Measurements from ENCODE around the gene PNMA1. TPM values are rescaled to one million over a fixed set of nuclear protein-coding genes. Genes with fewer than 3 reads are reported as not detected.
A peak's percentile ranks its signal among the peaks of the same experiment; 100 is the strongest.

PNMA1 gene
- total and polyA plus RNA-seq, 5 donors, result 18.0 to 36.3 (median 27.7) TPM

DNA sequence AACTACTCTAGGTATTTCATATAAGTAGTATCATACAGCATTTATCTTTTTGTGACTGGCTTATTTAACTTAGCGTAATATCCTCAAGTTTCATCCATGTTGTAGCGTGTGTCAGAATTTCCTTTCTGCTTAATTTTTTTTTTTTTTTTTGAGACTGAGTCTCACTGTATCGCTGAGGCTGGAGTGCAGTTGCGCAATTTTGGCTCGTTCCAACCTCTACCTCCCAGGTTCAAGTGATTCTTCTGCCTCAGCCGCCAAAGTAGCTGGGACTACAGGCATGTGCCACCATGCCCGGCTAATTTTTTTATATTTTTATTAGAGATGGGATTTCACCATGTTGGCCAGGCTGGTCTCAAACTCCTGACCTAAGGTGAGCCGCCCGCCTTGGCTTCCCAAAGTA is 28.9 kb downstream of the PNMA1 start:
- H3K4me3 ChIP-seq (ENCODE audit: low read length), result no peak overlapping the region
- H3K4me1 ChIP-seq (ENCODE audit: control insufficient read depth, insufficient read depth, low read length), result no peaks in the 10 kb centered on the region
- H3K9me3 ChIP-seq (ENCODE audit: control insufficient read depth, low read length), result no peaks in the 10 kb centered on the region
- no peaks in the 10 kb centered on the region for H3K27me3 ChIP-seq (ENCODE audit: control insufficient read depth, insufficient read depth)
- DNase-seq (no peak), ATAC-seq (no peak)
- 96% methylated on average over 9 of the region's 9 CpGs for WGBS
- H3K27ac ChIP-seq (ENCODE audit: low read length), result no peak overlapping the region
- intact Hi-C loops (cut with DNase I), result no loop called here

DNA sequence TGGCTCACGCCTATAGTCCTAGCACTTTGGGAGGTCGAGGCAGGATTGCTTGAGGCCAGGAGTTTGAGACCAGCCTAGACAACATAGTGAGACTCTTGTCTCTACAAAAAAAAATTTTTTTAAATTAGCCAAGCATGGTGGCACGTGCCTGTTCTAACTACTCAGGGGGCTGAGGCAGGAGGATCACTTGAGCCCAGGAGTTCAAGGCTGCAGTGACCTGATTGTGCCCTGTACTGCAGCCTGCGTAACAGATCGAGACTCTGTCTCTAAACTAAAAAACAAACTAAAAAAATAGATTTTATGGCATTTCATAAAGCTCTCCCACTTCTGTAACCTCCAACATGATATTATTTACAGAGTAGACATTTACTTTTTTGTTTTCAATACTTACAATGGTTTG is 29.6 kb downstream of the PNMA1 start:
- Histone ChIP-seq H3K4me3 (ENCODE audit: low read length) (no peak overlapping the region), H3K27me3 (ENCODE audit: control insufficient read depth, insufficient read depth) (no peaks in the 10 kb centered on the region)

DNA sequence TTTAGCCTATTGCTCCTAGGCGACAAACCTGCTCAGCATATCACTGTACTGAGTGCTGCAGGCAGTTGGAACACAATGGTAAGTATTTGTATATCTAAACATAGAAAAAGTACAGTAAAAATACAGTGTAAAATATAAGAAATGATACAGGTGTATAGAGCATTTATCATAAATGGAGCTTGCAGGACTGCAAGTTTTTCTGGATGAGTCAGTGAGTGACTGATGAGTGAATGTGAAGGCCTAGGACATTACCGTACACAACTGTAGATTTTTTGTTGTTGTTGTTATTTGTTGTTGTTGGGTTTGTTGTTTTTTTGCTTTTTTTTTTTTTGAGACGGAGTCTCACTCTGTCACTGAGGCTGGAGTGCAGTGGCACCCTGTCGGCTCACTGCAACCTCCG is 33.4 kb downstream of the PNMA1 start:
- H3K4me1 ChIP-seq (ENCODE audit: control insufficient read depth, insufficient read depth, low read length), result no peaks in the 10 kb centered on the region
- H3K27ac ChIP-seq (ENCODE audit: low read length), result no peak overlapping the region
- no peaks in the 10 kb centered on the region for H3K9me3 ChIP-seq (ENCODE audit: control insufficient read depth, low read length)
- intact Hi-C loops (cut with DNase I), result no loop called here
- DNase-seq, result no peak
- no peak overlapping the region for H3K4me3 ChIP-seq (ENCODE audit: low read length)
- no peak for ATAC-seq
- no peaks in the 10 kb centered on the region for H3K27me3 ChIP-seq (ENCODE audit: control insufficient read depth, insufficient read depth)
- 97% methylated on average over 5 of the region's 5 CpGs for WGBS

More for the DNA sequence above, 29.6 kb downstream of the PNMA1 start:
- no peaks in the 10 kb centered on the region for H3K9me3 ChIP-seq (ENCODE audit: control insufficient read depth, low read length)
- 92% methylated on average over 5 of the region's 5 CpGs for WGBS
- intact Hi-C loops (cut with DNase I), result no loop called here
- DNase-seq, result no peak
- H3K27ac ChIP-seq (ENCODE audit: low read length), result no peak overlapping the region
- no peak for ATAC-seq
- H3K4me1 ChIP-seq (ENCODE audit: control insufficient read depth, insufficient read depth, low read length), result no peaks in the 10 kb centered on the region

DNA sequence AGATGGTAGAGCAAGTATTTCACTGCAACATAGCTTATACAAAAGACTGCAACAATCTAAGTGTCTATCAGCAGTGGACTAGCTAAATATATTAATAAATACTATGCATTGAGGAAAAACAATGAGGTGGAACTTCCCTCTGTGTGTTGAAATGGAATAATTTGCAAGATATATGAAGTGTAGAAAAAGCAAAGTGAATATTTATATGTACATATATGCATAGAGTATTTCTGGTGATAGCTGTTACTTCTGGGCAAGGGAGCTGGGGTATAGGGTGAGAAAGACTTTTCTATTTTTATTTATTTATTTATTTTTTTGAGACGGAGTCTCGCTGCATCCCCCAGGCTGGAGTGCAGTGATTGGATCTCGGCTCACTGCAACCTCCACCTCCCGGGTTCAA is 35.5 kb downstream of the PNMA1 start:
- H3K4me1 ChIP-seq (ENCODE audit: control insufficient read depth, insufficient read depth, low read length), result no peaks in the 10 kb centered on the region
- ATAC-seq (no peak), DNase-seq (no peak)
- no peak overlapping the region for H3K27ac ChIP-seq (ENCODE audit: low read length)
- H3K4me3 ChIP-seq (ENCODE audit: low read length), result no peak overlapping the region
- 97% methylated on average over 4 of the region's 4 CpGs for WGBS
- H3K27me3 ChIP-seq (ENCODE audit: control insufficient read depth, insufficient read depth), result no peaks in the 10 kb centered on the region
- intact Hi-C loops (cut with DNase I), result no loop called here
- no peaks in the 10 kb centered on the region for H3K9me3 ChIP-seq (ENCODE audit: control insufficient read depth, low read length)

DNA sequence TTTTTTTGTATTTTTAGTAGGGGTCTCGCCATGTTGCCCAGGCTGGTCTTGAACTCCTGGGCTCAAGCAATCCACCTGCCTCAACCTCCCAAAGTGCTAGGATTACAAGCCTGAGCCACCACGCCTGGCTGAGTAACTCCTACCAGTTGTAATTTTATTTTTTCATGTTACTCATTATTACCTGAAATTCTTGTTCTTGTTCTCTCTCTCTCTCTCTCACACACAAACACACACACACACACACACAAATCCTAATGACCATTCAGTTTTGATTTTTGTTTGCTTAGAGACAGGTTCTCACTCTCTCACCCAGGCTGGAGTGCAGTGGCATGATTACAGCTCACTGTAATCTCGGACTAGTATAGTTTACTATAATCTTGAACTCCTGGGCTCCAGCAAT is 39.2 kb downstream of the PNMA1 start:
- Histone ChIP-seq H3K4me1 (ENCODE audit: control insufficient read depth, insufficient read depth, low read length) (no peaks in the 10 kb centered on the region), H3K9me3 (ENCODE audit: control insufficient read depth, low read length) (no peaks in the 10 kb centered on the region), H3K4me3 (ENCODE audit: low read length) (no peak overlapping the region), H3K27ac (ENCODE audit: low read length) (no peak overlapping the region), H3K27me3 (ENCODE audit: control insufficient read depth, insufficient read depth) (no peaks in the 10 kb centered on the region)
- 97% methylated on average over 3 of the region's 3 CpGs for WGBS
- DNase-seq (no peak), ATAC-seq (no peak)
- intact Hi-C loops (cut with DNase I), result no loop called here

DNA sequence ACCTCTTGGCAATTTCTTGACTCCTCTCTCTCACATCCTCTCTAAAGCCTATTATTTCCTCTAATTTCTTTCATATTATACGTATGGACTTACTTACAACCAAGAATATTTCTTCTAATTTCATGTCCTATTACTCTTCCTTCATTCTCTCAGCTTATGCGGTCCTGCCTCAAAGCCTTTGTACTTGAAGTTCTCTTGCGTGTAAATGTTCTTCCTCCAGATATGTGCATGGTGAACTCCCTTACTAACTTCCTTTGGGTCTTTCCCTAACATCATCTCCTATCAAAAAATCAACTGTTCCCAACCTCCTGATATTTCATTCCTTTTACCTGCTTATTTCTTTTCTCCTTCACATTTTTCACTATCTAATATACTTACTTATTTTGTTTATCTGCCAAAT is 46.3 kb downstream of the PNMA1 start:
- ATAC-seq (no peak), DNase-seq (no peak)
- Histone ChIP-seq H3K9me3 (ENCODE audit: control insufficient read depth, low read length) (no peaks in the 10 kb centered on the region), H3K4me3 (ENCODE audit: low read length) (no peak overlapping the region), H3K27me3 (ENCODE audit: control insufficient read depth, insufficient read depth) (no peaks in the 10 kb centered on the region), H3K4me1 (ENCODE audit: control insufficient read depth, insufficient read depth, low read length) (peaks cover 1% of the 10 kb centered on the region), H3K27ac (ENCODE audit: low read length) (no peak overlapping the region)
- 82% methylated on average over 3 of the region's 3 CpGs for WGBS
- intact Hi-C loops (cut with DNase I), result no loop called here

DNA sequence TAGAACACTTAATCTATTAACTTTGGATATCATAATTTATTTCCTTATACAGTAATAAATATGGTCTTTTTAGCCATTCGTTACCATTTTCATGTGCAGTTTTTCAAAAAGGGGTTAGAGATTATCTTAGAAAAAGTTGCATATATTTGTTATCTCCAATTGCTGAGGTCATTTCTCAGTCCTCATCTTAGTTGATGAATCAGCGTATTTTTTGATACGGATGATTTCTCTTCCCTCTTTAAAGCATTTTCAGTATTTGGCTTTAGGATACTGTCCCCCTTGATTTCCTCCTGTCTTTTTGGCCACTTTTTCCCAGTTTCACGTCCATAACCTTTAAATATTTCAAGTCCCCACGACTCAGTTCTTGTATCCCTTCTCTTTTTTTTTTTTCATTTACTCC is 47.6 kb downstream of the PNMA1 start:
- no peak overlapping the region for H3K4me3 ChIP-seq (ENCODE audit: low read length)
- 82% methylated on average over 5 of the region's 5 CpGs for WGBS

DNA sequence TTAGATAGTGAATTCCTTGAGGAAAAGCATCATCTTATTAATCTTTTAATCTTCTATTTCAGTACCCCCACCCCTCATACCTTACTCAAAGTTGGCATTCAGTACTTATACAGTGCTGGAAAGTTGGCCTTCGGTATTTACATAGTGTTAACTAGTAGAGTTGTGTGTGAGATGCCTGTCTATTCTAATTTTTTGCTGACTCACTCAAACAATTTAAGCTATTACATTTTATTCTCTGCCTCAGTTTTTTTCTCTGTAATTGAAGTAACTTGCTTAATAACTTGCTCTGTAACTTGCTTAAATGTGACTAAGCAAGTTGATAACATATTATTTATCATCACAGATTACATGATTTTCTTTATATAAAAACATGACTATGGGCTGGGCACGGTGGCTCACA is 49.1 kb downstream of the PNMA1 start:
- WGBS, result 95% methylated on average over 2 of the region's 2 CpGs
- intact Hi-C loops (cut with DNase I), result no loop called here
- ATAC-seq, result no peak
- peaks cover 1% of the 10 kb centered on the region for H3K4me1 ChIP-seq (ENCODE audit: control insufficient read depth, insufficient read depth, low read length)
- no peak overlapping the region for H3K27ac ChIP-seq (ENCODE audit: low read length)
- DNase-seq, result no peak
- no peak overlapping the region for H3K4me3 ChIP-seq (ENCODE audit: low read length)
- H3K9me3 ChIP-seq (ENCODE audit: control insufficient read depth, low read length), result no peaks in the 10 kb centered on the region
- H3K27me3 ChIP-seq (ENCODE audit: control insufficient read depth, insufficient read depth), result no peaks in the 10 kb centered on the region

More for the DNA sequence above, 47.6 kb downstream of the PNMA1 start:
- DNase-seq, result no peak
- Histone ChIP-seq H3K27me3 (ENCODE audit: control insufficient read depth, insufficient read depth) (no peaks in the 10 kb centered on the region), H3K9me3 (ENCODE audit: control insufficient read depth, low read length) (no peaks in the 10 kb centered on the region), H3K27ac (ENCODE audit: low read length) (no peak overlapping the region), H3K4me1 (ENCODE audit: control insufficient read depth, insufficient read depth, low read length) (peaks cover 1% of the 10 kb centered on the region)
- no peak for ATAC-seq
- intact Hi-C loops (cut with DNase I), result no loop called here

DNA sequence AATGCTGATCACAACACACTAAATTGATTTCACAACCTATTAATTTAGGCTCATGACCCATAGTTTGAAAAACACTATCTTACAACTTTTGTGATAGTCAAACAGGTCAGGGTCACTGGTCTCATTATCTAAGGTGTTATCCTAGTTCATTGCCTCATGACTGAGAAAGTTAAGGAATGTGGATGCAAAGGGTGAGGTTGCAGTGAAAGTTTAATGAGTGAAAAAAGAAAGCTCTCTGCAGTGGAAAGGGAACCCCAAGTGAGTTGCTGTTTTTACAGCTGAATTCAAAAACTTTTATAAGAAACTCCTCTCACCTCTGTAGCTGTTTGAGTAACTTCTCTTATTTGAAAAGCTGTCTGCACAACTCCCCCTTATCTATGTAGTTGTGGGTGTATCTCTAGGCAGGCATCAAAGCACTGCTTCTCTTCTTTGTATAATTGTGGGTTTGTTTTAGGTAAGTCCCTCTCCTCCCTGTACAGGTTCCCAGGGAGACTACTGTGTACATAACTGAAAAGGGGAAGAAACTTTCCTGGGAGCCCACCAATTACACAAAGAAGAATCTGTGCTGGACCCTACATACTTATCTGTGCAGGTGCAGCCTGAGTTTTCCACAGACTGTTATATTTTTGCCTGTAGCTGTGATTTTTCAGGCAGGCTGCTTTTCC is 50.5 kb downstream of the PNMA1 start:
- ATAC-seq (no peak), DNase-seq (no peak)
- H3K27ac ChIP-seq (ENCODE audit: low read length), result no peak overlapping the region
- no peak overlapping the region for H3K4me3 ChIP-seq (ENCODE audit: low read length)
- peaks cover 1% of the 10 kb centered on the region for H3K4me1 ChIP-seq (ENCODE audit: control insufficient read depth, insufficient read depth, low read length)
- intact Hi-C loops (cut with DNase I), result no loop called here
- H3K9me3 ChIP-seq (ENCODE audit: control insufficient read depth, low read length), result no peaks in the 10 kb centered on the region
- no peaks in the 10 kb centered on the region for H3K27me3 ChIP-seq (ENCODE audit: control insufficient read depth, insufficient read depth)

DNA sequence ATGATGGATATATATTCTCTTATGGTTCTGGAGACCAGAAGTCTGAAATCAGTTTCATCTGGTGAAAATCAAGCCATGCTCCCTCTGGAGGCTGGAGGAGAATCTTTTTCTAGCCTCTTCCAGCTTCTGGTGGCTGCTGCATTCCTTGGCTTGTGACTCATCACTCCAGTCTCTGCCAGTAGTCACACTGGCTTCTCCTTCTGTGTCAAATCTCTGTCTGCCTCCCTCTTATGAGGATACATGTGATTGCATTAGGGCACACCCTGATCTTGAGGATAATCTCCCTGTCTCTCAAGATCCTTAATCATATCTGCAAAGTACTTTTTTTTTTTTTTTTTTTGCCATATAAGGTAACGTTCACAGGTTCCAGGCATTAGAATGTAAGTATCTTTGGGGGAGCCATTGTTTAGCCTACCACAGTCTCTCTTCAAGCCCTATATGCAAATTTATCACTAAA is 51.7 kb downstream of the PNMA1 start:
- Histone ChIP-seq H3K4me1 (ENCODE audit: control insufficient read depth, insufficient read depth, low read length) (peaks cover 1% of the 10 kb centered on the region), H3K27ac (ENCODE audit: low read length) (no peak overlapping the region), H3K9me3 (ENCODE audit: control insufficient read depth, low read length) (no peaks in the 10 kb centered on the region), H3K27me3 (ENCODE audit: control insufficient read depth, insufficient read depth) (no peaks in the 10 kb centered on the region), H3K4me3 (ENCODE audit: low read length) (no peak overlapping the region)
- ATAC-seq, result peak in 1 of 2 donors; percentile 43
- intact Hi-C loops (cut with DNase I), result no loop called here
- peak in 1 of 3 donors; percentile 20 for DNase-seq
- WGBS, result 74% methylated on average over 1 of the region's 1 CpG

DNA sequence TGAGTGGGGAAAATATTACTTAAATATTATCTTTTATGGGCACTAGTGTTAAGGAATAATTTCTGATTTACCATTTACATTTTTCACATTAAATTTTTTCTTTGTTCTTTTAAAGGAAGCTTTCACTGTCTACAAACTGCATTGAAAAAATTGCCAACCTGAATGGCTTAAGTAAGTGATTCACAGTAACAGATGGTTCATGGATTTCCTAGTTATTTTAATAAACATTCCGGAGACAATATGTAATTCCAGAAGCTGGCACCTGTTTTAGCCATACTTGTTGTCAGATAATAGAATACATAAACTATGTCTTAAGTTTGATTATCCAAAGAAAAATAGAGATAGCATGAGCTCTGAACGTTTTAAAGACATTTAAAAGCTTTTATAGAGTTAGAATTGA is 52.3 kb downstream of the PNMA1 start:
- no peaks in the 10 kb centered on the region for H3K9me3 ChIP-seq (ENCODE audit: control insufficient read depth, low read length)
- ATAC-seq, result no peak
- intact Hi-C loops (cut with DNase I), result no loop called here
- no peak overlapping the region for H3K27ac ChIP-seq (ENCODE audit: low read length)
- no peak overlapping the region for H3K4me3 ChIP-seq (ENCODE audit: low read length)
- WGBS, result 79% methylated on average over 2 of the region's 2 CpGs
- peaks cover 1% of the 10 kb centered on the region for H3K4me1 ChIP-seq (ENCODE audit: control insufficient read depth, insufficient read depth, low read length)
- no peaks in the 10 kb centered on the region for H3K27me3 ChIP-seq (ENCODE audit: control insufficient read depth, insufficient read depth)
- no peak for DNase-seq

All from right cardiac atrium (tissue), 5 donors.